ENCODE measurements around the gene SPIRE2.

DNA sequence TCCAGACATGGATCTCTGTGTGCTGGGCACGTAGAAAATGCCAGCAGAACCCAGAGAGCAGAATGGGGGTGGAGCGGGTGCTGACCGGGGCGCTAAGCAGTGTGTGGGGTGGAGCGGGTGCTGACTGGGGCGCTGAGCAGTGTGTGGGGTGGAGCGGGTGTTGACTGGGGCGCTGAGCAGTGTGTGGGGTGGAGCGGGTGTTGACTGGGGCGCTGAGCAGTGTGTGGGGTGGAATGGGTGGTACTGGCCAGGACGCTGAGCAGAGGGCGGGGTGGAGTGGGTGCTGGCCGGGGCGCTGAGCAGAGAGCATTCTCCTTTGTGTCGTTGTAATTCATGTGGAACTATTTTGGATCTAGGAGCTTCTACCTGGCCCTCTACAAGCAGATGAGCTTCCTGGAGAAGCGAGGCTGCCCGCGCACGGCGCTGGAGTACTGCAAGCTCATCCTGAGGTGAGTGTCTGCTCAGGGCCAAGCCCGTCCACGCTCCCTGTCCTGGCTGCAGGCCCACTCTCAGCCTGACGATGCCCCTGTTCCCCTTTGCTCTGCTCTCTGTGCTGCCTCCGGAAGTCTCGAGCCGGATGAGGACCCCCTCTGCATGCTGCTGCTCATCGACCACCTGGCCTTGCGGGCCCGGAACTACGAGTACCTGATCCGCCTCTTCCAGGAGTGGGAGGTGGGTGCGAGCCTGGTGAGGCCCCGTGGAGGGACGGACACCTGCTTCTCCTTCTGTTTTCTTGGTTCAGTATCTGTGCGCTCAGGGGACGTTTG lies 70.1 kb downstream of the SPIRE2 start:
- TF ChIP-seq, protein P1, sequence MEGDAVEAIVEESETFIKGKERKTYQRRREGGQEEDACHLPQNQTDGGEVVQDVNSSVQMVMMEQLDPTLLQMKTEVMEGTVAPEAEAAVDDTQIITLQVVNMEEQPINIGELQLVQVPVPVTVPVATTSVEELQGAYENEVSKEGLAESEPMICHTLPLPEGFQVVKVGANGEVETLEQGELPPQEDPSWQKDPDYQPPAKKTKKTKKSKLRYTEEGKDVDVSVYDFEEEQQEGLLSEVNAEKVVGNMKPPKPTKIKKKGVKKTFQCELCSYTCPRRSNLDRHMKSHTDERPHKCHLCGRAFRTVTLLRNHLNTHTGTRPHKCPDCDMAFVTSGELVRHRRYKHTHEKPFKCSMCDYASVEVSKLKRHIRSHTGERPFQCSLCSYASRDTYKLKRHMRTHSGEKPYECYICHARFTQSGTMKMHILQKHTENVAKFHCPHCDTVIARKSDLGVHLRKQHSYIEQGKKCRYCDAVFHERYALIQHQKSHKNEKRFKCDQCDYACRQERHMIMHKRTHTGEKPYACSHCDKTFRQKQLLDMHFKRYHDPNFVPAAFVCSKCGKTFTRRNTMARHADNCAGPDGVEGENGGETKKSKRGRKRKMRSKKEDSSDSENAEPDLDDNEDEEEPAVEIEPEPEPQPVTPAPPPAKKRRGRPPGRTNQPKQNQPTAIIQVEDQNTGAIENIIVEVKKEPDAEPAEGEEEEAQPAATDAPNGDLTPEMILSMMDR (IDR thresholded peaks at IDR 0.05): no peak
- TF ChIP-seq POLR2A (IDR thresholded peaks at IDR 0.05): no peak

Measured in gastroesophageal sphincter (tissue), 3 donors.